NCI-H146 treated with DMSO at 0.1 percent for 48 hours (cell line): Measurements from ENCODE around the gene SLC8B1.

Source experiments
- DNase-seq: peaks from one replicate; lab custom pipeline; 2025; ENCODE audit not compliant: unreplicated experiment; lab: John Stamatoyannopoulos, UW

SLC8B1 gene

DNA sequence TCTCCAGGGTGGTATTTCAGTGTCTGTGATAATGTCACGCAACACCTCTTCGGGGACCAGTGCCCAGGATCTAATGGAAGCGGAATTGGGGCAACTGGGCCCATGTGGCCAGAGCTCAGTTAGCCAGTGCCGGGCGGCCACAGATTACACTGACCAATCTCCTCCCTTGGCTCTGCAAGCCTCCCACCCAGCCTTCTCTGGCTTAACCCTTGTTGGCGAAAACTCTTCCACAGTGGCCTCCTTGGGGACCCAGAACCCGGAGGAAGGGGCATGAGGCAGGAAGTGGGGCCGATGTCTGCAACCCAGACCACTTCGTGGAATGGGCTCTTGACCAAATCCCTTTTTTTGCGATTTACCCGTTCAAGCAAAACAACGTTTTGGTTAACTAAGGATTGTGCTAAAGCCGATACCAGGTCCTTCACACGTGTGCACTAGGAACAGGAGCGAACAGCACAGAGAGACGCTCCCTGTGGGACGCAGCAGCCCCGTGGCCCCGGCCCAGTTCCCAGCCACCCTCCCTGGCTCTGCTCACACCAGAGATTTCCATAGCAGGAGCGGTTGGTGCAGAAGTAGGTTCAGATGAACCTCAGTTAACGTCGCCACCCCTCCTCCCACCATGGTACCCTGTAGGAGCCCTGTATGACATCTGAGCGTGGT is 38.2 kb downstream of the SLC8B1 start:
- DNase-seq, result no peak

DNA sequence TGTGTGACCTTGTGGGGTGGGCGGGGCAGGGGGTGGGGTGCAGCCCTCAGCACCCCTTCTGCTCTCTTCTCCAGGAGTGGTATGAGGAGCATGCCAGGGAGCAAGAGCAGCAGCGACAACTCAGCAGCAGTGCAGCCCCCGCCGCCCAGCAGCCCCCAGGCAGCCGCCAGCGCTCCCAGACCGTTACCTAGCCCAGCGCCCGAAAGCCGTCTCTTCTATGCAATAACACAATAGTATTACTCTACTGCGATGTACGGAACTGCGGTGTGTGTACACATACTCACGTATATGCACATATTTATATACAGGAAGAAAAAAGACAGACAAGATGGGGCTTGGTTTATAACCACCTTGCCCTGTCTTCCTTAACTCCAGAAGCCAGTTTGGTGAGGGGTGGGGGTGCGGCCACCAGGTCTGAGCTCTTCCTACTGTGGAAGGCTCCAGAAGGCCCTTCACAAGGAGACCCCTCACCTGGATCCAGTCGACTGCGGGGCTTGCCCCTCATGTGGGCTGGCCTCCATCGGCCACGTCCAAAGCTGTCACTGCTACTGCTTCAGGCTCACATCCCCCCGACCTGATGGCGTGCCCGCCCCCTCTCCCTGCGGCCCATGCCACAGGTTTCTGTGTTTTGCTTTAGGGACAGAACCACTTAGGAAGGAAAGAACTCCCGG is 38.9 kb downstream of the SLC8B1 start:
- DNase-seq, result no peak

DNA sequence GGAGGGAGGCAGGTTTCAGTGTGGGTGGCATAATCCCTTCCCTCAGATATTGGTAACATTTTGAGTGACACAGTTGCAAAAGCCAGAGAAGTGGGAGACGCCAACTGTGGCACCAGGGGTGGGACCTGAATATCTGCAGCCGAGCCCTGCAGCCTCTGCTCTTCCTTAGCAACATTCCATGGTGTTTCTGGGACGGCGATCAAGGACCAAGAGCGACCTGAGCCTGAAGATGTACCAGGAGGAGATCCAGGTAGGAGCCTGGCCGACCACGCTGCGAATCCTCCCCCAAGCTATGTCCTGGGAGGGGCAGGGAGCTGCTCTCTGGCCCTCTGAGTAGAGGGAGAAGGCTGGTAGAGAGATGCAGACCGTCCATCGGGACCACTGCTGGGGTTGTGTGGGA is 41.8 kb downstream of the SLC8B1 start:
- DNase-seq, result no peak

DNA sequence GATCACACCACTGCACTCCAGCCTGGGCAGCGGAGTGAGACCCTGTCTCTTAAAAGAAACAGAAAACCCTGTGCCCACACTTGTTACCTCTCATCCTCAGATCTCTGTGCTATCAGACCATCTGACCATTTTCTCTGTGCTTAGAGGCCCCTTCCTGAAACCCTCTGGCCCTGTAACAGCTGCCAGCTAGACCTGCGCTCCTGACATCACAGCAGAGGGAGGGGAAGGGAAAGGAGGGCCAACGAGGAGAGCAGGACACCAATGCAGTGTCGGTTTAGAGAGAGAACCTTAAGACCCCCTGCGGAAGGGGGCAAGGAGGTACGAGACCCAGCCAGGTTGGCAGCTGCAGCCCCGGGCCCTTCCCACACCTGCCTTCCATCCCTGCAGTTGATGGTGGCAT is 42.4 kb downstream of the SLC8B1 start:
- DNase-seq, result no peak

DNA sequence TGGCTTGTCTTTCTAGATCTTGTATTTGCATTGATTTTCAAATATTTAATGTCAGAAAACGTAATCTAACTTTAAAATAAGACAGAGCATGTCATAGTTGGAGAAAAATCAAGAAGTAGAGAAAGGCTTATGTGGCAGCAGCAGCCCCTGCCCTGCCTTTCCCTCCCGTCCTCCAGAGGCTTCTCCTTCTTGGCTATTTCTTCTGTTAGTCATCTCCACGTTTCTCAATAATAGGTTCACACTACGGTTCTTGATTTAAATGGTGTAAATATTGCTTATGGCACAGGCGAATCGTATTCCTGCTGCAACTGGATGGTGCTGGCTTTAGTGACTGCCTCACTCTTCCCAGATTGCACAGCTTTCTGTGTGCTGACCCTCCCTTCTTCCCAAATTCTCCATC is 42.8 kb downstream of the SLC8B1 start:
- DNase-seq, result no peak

DNA sequence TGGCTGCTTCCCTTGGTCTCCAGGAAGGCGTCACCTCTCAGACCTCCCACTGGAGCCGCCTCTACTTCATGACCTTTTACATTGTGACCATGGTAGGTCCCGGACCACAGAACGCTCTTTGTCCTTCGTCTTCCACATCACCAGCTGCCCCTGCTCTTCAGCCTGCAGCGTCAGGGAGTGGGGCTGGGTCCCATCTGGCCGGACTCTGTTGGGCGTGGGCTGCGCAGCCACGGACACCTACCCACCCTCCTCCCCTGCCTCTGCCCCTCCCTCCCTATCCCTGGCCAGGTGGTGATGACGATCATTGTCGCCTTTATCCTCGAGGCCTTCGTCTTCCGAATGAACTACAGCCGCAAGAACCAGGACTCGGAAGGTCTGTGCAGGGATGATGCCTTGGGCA is 43.3 kb downstream of the SLC8B1 start:
- no peak for DNase-seq

DNA sequence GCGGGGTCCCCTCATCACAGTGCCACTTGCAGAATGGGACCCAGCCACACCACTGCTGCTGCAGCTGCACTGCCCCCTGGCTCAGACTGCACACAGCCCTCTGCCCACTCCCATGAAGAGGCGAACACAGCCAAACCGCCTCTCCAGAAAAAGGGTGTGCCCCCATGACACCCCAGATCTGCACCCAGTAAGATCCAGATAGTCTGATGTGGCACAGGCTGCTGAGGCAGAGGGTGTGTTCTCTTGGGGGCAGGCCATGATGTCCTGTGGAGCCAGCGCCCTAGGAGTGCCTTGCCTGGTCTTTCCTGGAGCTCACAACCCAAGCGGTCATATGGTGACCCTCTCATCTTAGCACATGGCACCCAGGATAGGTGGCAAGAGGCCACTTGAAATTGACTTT is 44.4 kb downstream of the SLC8B1 start:
- DNase-seq, result no peak

DNA sequence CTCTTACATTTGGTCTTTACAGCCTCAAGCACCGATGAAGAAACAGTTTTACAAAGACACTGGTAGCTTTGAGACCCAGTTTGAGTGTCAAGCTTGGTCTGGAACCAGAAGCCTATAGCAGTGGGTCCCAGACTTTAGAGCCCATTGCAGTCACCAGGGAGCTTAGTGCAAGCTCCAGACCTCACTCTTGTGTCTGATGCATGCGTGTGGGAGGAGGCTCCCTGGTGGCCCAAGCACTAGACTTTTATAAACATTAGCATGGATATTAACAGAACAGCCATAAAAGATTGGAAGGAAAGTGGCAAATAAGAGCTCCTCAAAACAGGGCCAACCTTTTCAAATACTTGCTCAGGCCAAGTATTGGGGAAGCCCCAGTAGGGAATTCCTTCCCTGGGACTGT is 45.5 kb downstream of the SLC8B1 start:
- DNase-seq, result no peak

DNA sequence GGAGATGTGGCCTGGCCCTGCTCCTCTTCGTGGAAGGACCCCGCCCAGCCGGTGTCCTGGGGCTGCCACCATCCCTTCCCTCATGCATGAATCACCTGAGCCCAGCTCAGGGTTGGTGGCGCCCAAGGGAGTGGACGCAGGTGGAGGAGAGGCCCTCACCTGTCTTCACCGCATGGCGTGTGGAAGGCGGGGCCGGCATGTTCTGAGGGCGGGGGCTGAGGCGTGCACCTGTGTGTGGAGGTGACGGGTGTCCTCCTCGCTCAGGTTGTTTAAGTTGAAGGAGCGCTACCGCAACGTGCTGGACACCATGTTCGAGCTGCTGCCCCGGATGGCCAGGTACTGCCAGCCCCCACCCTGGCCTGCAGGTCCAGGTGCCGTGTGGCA is 47.0 kb downstream of the SLC8B1 start:
- DNase-seq, result no peak

DNA sequence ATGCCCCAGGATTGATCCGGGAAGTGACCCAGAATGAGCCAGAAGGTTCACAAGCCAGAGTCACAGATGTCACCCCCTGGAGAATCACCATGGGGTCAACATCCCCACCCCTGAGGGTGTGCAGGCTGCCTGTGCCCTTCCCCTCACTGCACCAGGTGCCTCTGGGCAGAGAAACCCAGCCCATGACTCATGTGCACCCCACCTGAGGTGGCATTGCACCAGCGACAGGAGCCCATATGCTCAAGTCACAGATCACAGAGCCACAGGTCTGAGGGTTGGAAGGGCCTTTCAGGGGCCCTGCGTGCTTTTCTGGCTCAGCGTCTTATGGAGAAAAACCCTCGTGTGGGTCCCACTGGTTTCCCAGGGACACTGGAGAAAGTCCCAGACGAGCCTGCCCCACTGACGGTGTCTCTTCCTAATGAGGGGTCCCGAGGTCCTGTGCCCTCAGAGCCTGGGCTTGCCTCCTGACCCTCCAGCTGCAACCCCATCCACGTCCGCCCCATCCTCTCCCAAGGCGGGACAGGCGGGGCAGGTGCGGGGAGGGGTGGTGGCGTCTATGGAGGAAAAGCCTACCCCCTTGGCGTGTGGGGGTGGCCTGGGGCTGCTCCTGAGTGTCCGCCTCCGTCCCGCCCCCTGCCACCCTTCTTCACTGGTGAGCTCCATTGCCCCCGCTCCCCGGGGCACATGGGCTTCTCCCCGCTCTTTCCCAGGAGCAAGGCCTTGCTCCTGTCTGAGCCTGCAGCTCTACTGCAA is 47.6 kb downstream of the SLC8B1 start:
- no peak for DNase-seq

DNA sequence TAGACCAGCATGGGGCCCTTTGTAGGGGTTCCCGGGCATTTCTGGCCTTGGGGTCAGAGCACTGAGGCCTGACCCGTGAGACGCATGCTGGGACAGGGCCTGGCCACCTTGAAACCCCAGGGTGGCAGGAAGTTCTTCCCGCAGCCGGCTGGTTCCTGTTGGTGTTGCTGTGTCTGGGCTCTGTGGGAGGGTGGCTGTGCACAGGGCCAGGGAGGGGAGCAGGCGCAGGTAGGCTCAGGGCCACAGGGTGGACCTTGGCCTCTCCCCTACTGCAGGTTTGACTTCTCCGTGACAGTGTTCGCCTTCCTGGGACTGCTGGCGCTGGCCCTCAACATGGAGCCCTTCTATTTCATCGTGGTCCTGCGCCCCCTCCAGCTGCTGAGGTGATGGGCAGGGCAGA is 48.2 kb downstream of the SLC8B1 start:
- DNase-seq, result no peak

DNA sequence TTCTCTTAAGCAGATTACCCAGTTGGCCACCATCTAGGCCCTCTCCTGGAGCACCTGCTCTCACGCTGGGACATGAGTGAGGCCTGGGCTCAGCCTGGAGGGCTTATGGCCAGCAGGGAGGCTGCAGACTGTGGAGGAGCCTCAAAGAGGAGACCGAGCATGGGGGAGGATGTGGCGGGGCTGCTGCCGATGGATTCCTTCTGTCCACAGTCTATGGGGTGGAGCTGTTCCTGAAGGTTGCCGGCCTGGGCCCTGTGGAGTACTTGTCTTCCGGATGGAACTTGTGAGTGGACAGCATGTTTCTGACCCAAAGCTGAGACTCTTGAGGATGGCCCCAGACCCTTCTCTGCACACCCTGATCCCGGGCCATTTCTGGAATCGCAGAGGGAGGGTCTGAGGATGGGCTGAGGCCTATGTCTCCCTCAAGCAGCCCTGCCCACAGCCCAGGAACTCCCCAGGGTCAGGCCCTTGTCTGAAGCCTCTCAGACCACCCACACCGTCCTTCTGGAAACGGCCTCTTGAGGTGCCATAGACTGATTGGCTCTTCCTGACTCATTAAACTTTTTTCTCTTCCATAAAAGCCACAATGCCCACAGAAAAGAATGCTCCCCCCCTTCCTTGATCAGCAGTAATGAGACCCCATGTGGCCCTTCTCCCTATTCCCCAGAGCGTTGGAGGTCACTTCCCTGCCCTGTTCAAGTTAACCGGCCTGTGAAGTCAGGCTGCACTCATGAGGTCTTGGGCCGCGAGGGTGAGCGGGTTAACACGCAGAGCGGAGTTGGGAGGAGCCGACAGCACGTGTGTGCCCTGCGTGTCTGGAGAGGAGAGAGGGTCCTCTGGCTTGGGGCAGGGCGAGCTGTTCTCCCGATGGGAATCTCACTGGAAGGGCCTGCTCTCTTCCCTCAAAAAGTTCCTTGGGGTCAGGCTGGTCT is 49.0 kb downstream of the SLC8B1 start:
- DNase-seq, result no peak

DNA sequence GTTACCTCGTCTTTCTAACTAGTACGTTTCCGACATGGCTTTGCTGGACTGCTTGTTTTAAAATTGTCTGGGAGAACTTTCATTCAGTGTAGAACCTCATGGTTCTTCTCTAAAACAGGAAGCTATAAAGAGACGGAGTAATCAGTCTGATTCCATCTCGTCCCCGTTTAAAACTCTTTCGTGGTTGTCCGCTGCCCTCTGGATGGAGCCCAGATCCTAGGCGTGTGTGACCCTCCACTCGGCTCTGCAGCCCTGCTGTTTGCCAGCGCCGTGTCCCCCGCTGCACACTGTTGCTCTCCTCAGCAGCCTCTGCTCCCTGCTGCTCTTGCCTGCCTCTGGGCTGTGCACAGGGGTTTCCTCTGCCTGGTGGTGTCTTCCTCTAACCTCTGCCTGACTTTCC is 50.2 kb downstream of the SLC8B1 start:
- DNase-seq, result no peak

DNA sequence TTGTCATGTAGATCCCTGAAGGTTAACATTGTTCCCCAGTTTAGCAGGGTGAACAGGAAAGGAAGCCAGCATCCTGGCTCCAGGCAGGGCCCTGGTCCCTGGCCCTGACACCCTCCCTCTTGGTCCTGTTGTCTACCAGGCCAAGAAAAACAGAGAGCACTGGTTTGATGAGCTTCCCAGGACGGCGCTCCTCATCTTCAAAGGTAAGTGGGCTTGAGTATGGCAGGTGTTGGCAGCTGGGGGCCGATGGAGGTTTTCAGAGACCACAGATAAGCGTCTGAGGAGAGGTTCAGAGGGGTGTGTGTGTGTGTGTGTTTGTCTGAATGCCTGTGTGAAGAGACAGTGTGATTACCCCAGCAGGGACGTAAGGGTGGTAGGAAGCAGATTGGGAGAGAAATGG is 56.3 kb downstream of the SLC8B1 start:
- no peak for DNase-seq

DNA sequence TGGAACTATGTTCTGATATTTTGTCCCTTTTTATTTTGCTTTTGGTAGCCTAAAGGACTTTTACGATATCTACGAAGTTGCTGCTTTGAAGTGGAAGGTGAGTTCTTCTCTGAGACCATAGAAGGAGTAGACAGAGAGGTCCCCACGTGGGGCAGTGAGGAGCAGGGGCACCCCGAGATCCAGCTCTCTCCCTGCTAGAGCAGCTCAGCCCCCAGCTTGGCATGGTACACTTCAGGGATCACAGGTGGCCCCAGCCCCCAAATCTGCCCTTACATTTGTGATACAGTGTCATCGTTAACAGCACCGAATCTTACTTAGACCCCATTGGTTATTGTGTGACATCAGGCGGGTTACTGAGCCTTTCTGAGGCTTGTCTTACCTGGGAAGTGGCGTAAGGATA is 56.8 kb downstream of the SLC8B1 start:
- DNase-seq, result no peak

DNA sequence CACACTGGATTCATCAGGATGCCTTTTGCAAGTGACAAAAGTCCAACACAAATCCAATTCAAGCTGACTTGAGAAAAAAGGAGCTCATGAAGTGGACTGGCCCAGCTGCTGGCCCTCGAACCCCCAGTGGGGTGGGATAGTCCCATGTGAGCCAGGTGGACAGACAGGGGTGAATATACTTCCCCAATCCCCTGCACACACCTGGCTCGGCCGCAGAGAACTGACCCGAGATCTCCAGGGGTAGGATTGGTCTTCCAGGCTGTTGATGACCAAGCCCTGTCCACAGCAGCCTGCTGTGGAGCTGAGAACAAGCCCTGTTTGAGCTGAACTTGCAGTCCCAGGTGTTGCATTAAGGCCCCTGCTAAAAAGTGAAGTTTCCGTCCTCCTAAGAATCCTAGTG is 57.4 kb downstream of the SLC8B1 start:
- no peak for DNase-seq

DNA sequence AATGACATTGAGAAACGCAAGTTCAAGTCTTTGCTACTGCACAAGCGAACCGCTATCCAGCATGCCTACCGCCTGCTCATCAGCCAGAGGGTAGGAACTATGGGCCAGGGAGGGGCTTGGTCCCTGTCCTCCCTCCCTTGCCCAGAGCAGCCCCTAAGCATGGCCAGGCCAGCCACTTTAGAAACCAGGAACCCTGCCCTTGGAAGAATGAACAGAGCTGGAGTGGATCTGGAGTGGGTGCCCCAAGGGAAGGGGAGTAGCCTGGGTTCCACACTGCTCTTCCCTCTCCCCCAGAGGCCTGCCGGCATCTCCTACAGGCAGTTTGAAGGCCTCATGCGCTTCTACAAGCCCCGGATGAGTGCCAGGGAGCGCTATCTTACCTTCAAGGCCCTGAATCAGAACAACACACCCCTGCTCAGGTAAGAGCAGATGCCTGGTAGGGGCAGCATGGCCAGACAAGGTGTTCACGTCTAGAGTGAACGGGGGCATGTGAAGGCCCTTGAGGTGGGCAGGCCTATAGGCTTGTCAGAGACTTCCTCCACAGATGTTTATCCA is 57.9 kb downstream of the SLC8B1 start:
- DNase-seq, result no peak

DNA sequence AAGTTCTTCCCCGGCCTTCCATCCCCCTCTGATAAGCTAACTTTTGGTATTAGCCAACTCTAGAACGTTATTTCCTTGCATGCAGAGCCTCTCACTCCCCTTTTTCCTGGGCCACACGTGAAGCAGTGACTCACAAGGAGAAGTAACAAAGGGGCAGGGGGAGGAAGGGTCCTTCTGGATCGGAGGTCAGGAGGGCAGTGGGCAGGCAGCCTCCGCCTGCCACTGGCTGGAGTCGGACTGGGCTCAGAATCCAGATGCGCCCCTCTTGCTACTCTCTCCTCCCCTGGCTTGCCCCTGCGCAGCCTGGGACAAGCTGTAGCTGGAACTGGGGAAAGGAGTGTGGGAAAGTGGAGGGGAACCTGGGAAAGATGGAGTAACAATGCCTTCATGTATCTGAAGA is 58.6 kb downstream of the SLC8B1 start:
- no peak for DNase-seq

DNA sequence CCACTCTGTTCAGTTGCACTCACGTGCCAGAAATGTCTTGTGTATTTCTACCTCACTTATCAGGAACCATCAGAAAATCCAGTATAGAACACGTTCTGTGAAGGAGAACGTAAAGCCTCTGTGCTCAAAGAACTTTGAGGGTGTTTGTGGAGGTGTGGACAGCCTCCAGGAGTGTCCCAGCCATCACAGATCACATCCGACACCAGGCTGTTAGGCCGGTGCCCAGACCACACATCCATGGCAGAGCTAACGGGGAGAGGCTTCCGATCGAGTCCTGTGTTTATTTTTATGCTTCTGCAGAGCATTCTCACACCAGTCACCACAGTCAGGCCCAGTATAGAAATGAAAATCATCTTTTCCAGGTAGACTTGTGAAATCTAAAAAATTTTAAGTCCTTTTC is 60.1 kb downstream of the SLC8B1 start:
- DNase-seq, result no peak

DNA sequence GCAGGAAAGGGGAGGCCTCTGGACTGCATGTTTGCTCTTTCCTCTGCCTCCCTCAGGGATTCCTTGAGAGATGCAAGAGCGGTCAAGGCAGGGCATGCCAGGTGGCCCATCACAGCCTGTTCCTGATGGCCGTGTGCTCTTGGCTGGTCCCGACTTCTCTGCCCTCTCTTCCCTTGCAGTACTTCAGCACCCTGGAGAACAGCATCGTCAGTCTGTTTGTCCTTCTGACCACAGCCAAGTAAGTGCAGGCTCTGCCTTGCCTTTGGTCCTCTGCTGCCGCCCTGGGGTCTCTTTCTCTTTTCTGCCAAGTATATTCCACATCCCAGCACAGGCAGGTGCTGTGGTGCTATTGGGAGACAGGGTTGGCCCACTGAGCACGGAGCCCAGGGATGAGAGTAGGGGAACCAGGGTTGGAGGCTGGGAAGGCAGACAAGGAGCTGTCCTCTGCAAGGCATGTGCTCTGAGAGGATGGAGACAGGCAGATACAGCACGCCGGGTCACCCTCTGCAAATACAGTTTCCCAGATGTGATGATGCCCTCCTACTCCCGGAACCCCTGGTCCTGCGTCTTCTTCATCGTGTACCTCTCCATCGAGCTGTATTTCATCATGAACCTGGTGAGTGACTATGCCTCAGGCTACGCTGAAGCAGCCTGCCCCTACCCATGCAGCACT is 61.7 kb downstream of the SLC8B1 start:
- no peak for DNase-seq
